ENCODE data around the gene YTHDF1.

- TF ChIP-seq OSR2 (tag by site-specific recombination; IDR thresholded peaks at IDR 0.05): no peak
- TF ChIP-seq CTCF (tag by site-specific recombination; IDR thresholded peaks at IDR 0.05): no peak
- TF ChIP-seq REST (tag by site-specific recombination; IDR thresholded peaks at IDR 0.05): no peak
- no peak for TF ChIP-seq KLF16 (tag by site-specific recombination; IDR thresholded peaks at IDR 0.05)
- no peak for TF ChIP-seq SP7 (tag by site-specific recombination; IDR thresholded peaks at IDR 0.05)
- TF ChIP-seq ZNF629 (tag by site-specific recombination; IDR thresholded peaks at IDR 0.05): no peak
- no peak for TF ChIP-seq ZNF223 (tag by site-specific recombination; IDR thresholded peaks at IDR 0.05)
These were observed 41.0 kb upstream of the YTHDF1 start for GRCh38 chr20:63256954-63257353.
